Activated CD8-positive, alpha-beta memory T cell treated with anti-CD3 and anti-CD28 coated beads for 48 hours (primary cell): ENCODE data around the gene RAB13.

Source experiments
- DNase-seq, 3 experiments: peaks; one replicate each; pipeline ENCODE4 v3.0.0-alpha.2; 2020; ENCODE audit warnings: low read depth in 2 of 3, low spot score in 2 of 3

RAB13 gene

GRCh38 chr1:153957744-153958110 is 28.4 kb downstream of the RAB13 start:
- peak in 2 of 3 experiments; percentile 14 to 40 for DNase-seq

GRCh38 chr1:153956997-153957715 is 29.0 kb downstream of the RAB13 start:
- no peak for DNase-seq

- DNase-seq, result no peak
Observed at GRCh38 chr1:153954826-153955225, 31.3 kb downstream of the RAB13 start.

- no peak for DNase-seq
Observed at GRCh38 chr1:153953859-153954365, 32.2 kb downstream of the RAB13 start.

- no peak for DNase-seq
Observed at GRCh38 chr1:153951801-153952200, 34.3 kb downstream of the RAB13 start.

- no peak for DNase-seq
Observed at GRCh38 chr1:153951183-153951582, 35.0 kb downstream of the RAB13 start.

GRCh38 chr1:153946622-153947241 is 39.4 kb downstream of the RAB13 start, which contains the start of gene DENND4B:
TSS of gene DENND4B (minus strand) at chr1:153946718. CDS start at chr1:153944374, 2,344 bp downstream.
- peak; percentile 64 to 69 (median 64) for DNase-seq

- DNase-seq, result peak in 2 of 3 experiments; percentile 42 to 56
Observed at GRCh38 chr1:153945795-153946621, 40.1 kb downstream of the RAB13 start.

GRCh38 chr1:153945131-153945794 is 40.9 kb downstream of the RAB13 start:
- DNase-seq, result peak; percentile 57 to 62 (median 61)

- no peak for DNase-seq
Observed at GRCh38 chr1:153944827-153945117, 41.4 kb downstream of the RAB13 start.

- no peak for DNase-seq
Observed at GRCh38 chr1:153944005-153944826, 41.9 kb downstream of the RAB13 start.

- DNase-seq, result no peak
Observed at GRCh38 chr1:153942766-153943549, 43.2 kb downstream of the RAB13 start.

GRCh38 chr1:153941826-153942725 is 44.1 kb downstream of the RAB13 start:
- no peak for DNase-seq

- DNase-seq, result no peak
Observed at GRCh38 chr1:153940756-153941155, 45.4 kb downstream of the RAB13 start.

- no peak for DNase-seq
Observed at GRCh38 chr1:153939476-153939875, 46.7 kb downstream of the RAB13 start.

- DNase-seq, result no peak
Observed at GRCh38 chr1:153938996-153939395, 47.1 kb downstream of the RAB13 start.

GRCh38 chr1:153937331-153937730 is 48.8 kb downstream of the RAB13 start:
- DNase-seq, result no peak

GRCh38 chr1:153936011-153936802 is 49.9 kb downstream of the RAB13 start:
- no peak for DNase-seq
